ENCODE data around the gene MCF2L.

GRCh38 chr13:113116206-113116800, 147.3 kb downstream of the MCF2L start:
- TF ChIP-seq CTCF (IDR thresholded peaks at IDR 0.05) (no peak), EZH2phosphoT487 (IDR thresholded peaks at IDR 0.05) (no peak)
